Measurements from ENCODE around the gene RPS26.

GRCh38 chr12:56074396-56074795, 32.7 kb downstream of the RPS26 start:
- TF ChIP-seq CTCF (IDR thresholded peaks at IDR 0.05) (no peak), POLR2A (IDR thresholded peaks at IDR 0.05) (no peak), EP300 (IDR thresholded peaks at IDR 0.05; ENCODE audit: low read depth) (no peak), POLR2AphosphoS5 (IDR thresholded peaks at IDR 0.05) (no peak)
